GM21367 (cell line): ENCODE data around the gene EGF.

Source experiments
- ATAC-seq: cut with Tn5 transposase; IDR thresholded peaks from one replicate; pipeline ENCODE4 v1.9.1; 2021; ENCODE audit not compliant: unreplicated experiment

The EGF gene

GRCh38 chr4:109990261-109991257 is 77.9 kb downstream of the EGF start:
- peak; percentile 82 for ATAC-seq

GRCh38 chr4:109993116-109993515 is 80.4 kb downstream of the EGF start:
- no peak for ATAC-seq

GRCh38 chr4:109994415-109994827 is 81.7 kb downstream of the EGF start:
- ATAC-seq, result peak; percentile 64

- no peak for ATAC-seq
Measured at GRCh38 chr4:109996526-109996925, 83.8 kb downstream of the EGF start.

GRCh38 chr4:109998867-109999584 is 86.3 kb downstream of the EGF start:
- ATAC-seq, result peak; percentile 30

- ATAC-seq, result no peak
Measured at GRCh38 chr4:109999585-109999912, 86.9 kb downstream of the EGF start.

GRCh38 chr4:110002326-110002725 is 89.6 kb downstream of the EGF start:
- no peak for ATAC-seq

GRCh38 chr4:110003401-110004187 is 90.9 kb downstream of the EGF start:
- ATAC-seq, result no peak

- no peak for ATAC-seq
Measured at GRCh38 chr4:110004556-110004955, 91.9 kb downstream of the EGF start.

GRCh38 chr4:110005461-110006056 is 92.9 kb downstream of the EGF start:
- ATAC-seq, result peak; percentile 74

- no peak for ATAC-seq
Measured at GRCh38 chr4:110007217-110007616, 94.5 kb downstream of the EGF start.

- ATAC-seq, result no peak
Measured at GRCh38 chr4:110008540-110008939, 95.9 kb downstream of the EGF start.

- ATAC-seq, result no peak
Measured at GRCh38 chr4:110009550-110009949, 96.9 kb downstream of the EGF start.

- ATAC-seq, result no peak
Measured at GRCh38 chr4:110010797-110011196, 98.1 kb downstream of the EGF start.

GRCh38 chr4:110012917-110013316 is 100.2 kb downstream of the EGF start:
- no peak for ATAC-seq

- ATAC-seq, result no peak
Measured at GRCh38 chr4:110014233-110014632, 101.5 kb downstream of the EGF start.

- ATAC-seq, result no peak
Measured at GRCh38 chr4:110019153-110019552, 106.5 kb downstream of the EGF start.

GRCh38 chr4:110020139-110020538 is 107.5 kb downstream of the EGF start:
- ATAC-seq, result no peak

- no peak for ATAC-seq
Measured at GRCh38 chr4:110020646-110021443, 108.2 kb downstream of the EGF start.

- ATAC-seq, result no peak
Measured at GRCh38 chr4:110022457-110022856, 109.8 kb downstream of the EGF start.
